Measurements from ENCODE around the gene CACNA1C.
A peak's percentile ranks its signal among the peaks of the same experiment; 100 is the strongest.

The CACNA1C gene

DNA sequence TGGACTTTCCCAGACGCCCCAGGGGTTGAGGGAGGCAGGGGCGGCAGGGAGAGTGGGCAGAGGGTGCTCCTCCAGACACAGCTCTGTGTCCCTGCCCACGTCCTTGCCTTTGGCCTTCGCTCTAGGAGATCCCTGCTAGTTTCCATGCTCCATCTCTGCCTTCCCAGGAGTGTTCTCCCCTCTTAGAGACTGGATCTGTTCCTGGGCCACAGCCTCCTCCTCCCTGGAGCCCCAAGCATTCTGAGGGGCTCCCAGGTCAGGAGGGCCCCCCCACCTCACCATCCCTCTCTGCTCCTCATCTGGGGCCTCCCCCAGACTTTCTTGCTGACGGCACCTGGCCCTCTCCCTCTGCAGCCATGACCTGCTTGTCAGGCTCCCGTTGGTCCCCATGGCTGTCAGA lies 526.0 kb downstream of the CACNA1C start:
- no peak for DNase-seq

DNA sequence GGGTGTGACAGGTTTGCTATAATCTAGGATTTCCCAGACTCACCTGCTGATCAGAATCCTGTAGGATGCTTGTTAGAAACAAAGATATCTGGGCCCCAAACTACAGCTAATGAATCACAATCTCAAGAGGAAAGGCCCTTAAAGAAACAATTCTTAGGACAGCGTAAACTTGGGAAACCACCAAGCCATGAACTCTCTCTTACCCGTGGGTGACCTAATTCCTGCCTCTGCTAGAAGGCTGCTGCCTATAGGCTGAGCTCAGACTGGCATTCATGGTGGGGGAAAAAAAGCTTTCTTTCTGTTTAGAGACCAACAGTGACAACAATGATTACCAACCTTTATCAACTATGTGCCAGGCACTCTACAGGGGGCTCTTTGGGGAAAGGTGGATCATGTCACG lies 528.0 kb downstream of the CACNA1C start:
- DNase-seq = peak; percentile 8

DNA sequence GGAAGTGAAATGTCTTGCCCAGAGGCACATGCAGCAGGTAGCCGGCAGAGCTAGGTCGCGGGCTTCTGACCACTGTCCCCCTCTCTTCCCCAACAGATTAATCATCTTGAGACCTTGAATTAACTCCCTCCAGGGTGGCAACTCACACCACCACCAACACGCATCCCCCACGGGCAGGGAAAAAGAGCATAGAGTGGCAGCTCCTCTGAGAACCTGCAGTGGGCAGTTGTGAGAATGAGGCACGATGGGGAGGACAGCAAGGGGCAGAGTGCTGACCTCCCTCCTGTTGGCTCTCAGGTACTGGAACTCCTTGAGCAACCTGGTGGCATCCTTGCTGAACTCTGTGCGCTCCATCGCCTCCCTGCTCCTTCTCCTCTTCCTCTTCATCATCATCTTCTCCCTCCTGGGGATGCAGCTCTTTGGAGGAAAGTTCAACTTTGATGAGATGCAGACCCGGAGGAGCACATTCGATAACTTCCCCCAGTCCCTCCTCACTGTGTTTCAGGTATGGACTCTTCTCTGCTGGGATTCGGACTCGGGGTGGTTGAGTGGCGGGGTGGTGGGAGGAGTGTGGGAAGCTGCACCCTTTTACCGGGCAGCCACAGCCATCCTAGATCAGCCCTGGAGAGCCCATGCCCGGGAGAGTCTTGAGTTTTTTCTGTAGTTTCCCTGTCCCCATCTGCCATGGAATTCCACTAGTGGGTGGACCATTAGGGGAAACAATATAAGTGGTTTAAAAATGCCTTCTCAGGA lies 528.7 kb downstream of the CACNA1C start:
- DNase-seq = no peak

DNA sequence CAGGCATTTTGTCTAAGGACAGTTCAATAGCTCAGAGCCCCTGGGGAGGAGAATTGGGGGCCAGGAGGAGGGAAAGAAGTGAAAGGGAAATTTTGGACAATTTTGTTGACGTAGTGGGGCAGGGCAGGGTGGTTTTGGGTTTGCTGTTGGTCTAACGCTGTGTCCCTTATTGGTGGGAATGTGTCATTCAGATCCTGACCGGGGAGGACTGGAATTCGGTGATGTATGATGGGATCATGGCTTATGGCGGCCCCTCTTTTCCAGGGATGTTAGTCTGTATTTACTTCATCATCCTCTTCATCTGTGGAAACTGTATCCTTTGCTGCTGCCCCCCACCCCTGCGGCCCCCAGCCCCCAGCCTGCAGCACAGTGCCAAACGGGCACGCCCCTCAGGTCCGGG lies 529.8 kb downstream of the CACNA1C start:
- no peak for DNase-seq

- peak; percentile 43 for DNase-seq
These were observed 530.3 kb downstream of the CACNA1C start for GRCh38 chr12:2583091-2583497.

DNA sequence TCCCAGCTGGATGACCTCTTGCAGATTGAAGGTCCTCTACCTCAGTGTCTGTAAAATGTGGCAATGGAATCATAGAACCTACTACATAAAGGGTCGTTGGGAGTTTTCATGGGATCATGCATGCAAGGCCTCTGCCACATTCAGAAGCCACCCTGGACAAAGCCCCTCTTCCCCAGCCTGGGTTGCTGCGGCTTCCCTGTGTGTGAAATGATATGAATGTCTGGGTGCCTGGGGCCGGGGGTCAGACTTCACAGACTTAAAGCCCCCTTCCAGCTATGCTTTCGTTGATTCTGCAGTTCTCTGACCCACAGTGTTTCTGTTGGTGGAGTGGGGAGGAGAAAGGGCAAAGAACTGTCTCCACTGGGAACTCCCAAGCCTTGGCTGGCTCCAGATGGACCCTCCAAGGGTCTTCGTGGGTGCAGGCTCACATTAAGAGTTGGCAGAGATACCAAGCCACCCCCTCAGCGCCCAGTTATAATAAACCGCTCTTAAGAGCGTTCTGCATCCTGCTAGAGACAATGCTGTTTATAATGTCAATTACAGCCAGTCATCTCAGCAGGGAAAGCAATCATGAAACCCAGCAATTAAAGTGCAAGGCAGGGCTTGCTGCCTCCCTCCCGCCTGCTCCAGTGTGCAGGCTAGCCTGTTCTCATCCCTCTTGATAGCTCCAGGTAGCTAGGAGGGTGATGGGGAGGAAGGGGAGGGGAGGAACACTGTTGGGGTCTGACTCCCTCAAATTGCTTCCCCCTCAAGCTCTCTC lies 531.0 kb downstream of the CACNA1C start:
- DNase-seq = no peak

DNA sequence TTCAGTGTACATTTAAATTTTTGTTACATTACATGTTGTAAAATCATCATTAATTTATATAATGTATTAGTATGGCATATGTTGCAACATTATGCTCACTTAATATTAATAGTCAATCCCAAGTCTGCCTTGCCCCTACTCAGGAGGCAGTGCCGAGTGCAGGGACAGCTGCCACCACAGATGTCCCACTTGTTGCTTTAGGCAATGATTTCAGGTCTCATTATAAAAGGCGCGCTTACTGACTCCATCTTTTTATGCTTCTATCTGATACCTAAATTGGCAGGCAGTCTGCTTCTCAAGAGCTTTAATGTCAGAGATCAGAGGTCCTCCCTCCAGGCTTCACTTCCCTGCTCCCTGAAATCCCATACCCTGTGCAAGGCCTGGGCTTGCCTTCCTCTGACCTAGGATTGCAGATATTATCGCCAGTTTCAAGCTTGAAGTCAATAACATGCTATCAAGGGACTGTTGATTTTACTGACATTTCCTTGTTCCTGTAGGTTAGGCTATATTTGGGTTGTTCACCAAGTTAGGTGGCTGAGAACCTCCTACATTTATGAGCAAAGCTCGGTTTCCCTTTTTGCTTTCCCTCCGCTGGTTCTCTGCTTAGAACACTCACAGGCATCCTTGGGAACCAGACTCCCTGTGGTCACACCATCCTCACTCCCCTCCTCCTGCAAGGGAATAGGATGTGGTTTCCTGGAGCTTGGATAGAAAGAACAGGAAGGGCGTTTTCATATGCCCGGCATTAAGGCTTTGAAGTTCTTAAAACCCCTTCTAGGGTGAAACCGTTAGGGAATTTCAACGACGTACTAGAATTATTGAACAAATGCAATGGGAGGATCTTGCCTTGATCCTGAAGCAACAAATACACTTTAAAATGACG lies 533.6 kb downstream of the CACNA1C start:
- DNase-seq = peak; percentile 56

- no peak for DNase-seq
These were observed 535.6 kb downstream of the CACNA1C start for GRCh38 chr12:2588345-2588744.

GRCh38 chr12:2589381-2589780 lies 536.6 kb downstream of the CACNA1C start:
- DNase-seq = no peak

- no peak for DNase-seq
These were observed 540.3 kb downstream of the CACNA1C start for GRCh38 chr12:2593045-2593444.

DNA sequence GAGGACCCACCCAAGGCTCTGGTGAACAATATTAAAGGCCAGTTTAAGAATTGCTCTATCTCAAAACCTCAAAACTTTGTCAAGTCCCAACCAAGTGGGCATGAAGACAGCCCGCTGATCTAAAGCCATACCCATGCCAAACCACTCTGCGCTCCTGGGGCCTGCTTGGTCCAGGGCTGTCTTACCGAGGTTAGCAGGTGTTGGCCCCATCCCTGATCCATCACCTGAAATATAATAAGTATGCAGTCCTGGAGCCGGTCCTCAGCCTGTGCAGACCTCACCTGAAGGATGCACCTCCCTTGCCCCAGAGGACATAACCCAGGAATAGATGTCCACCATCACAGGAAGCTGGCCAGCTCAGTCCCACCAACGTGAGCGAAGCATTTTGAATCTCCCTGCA lies 543.7 kb downstream of the CACNA1C start:
- no peak for DNase-seq

DNA sequence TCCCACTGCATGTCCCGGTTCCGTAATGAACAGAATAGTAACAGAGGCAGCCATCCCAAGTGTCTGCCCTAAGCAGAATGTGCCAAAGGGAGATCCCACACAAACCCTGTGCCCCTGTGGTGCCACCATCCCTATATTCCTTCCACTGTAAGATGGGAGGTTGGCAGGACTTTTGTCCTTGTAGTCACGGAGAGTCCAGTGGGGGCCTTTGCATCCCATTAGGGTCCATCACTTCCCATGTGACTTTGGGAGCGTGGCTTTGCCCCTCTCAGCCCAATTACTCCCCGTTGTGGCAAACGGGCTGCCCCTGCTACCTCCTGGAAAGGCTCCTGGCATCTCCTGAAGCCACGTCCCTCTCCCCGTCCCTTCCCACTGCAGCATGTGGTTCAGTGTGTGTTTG lies 552.5 kb downstream of the CACNA1C start:
- DNase-seq = no peak

- DNase-seq = no peak
These were observed 553.6 kb downstream of the CACNA1C start for GRCh38 chr12:2606186-2606910.

DNA sequence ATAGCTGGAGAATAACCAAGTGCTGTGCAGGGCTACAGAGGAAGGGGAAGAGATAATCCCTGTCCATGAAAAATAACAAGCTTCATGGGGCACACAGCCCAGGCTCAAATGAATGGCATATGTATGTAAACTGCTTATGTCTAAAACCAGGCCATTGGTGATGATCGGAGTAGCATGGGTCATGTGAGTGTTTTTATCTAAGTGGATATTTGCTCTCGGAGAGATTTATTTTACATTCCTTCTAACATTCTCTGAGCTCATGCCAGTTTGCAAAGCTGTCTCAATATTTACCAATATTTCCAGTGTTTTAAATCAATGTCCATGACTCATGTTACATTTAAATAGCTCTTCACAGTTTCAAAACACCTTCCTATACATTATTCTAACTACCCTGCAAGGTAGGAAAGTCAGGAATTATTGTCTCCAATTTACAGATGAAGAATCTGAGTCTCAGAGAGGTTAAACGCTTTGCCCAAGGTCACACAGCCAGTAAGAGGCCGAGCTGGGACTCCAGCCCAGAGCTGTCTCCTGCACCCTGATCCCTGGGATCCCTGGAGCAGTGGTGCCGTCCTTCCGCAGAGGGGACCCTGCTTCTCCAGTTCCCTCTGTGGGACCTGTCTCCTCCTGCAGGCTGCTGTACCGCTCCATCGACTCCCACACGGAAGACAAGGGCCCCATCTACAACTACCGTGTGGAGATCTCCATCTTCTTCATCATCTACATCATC lies 555.3 kb downstream of the CACNA1C start:
- DNase-seq = no peak

GRCh38 chr12:2608608-2608945 lies 555.8 kb downstream of the CACNA1C start:
- DNase-seq = no peak

GRCh38 chr12:2609020-2609419 lies 556.2 kb downstream of the CACNA1C start:
- no peak for DNase-seq

GRCh38 chr12:2610358-2610757 lies 557.6 kb downstream of the CACNA1C start:
- DNase-seq = no peak

DNA sequence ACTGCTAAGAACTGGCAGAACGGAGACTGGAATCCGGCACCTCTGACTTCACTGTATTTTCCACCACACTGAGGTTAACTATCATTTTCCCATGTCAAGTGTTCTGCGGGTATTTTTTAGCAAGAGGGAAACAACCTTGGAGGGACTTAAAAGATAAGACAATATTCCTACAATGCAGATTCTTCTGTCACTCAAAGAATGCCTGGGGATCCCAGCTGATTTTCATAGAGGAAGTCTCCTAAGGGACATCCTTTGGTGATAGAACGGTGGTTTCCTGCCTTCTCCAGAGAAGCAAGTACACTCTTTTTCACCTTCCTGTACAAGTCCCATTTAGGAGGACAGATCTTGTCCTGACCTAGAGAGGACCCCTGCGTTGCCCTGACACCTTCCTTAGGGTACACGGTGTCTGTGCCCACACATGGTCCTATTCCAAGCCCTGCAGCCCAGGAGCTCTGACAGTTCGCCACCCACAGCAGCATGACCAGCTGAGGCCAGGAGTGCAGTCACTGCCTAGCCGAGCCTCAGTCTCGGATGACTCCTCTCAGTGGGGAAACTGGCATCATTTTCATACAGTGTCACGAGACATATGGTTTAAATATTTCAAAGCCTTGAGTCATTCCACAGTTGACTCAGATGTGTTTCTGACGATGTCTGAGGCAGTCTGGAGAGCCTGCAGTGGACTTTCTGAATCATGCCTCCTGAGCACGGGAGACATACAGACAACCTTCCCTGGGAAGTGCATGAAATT lies 560.7 kb downstream of the CACNA1C start:
- DNase-seq = peak; percentile 98

- DNase-seq = peak; percentile 5
These were observed 561.6 kb downstream of the CACNA1C start for GRCh38 chr12:2614341-2614740.

- DNase-seq = peak; percentile 87
These were observed 563.0 kb downstream of the CACNA1C start for GRCh38 chr12:2615665-2616402.

DNA sequence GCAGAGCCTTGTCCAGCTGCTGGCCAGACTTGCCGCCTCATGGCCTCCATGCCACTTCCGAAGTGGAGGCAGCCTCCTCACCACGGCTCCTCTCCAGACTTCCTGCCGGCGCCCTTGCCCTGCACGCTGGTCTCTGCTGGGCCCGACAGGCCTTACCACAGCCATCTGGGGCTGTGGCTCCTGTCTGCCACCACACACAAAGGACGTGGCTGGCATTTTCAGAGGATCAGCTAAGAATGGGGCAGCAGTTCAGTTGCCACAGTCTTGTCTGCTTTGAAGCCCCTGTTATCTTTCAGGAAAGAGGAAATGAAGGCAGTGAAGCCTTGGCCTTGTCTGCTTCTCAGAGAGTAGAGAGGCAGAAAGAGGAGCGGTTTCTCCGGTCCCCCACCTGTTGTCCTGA lies 564.0 kb downstream of the CACNA1C start:
- no peak for DNase-seq
